ENCODE results near the gene DDR2.
"Not testable (repeated sequence)": the region's sequence is repeated elsewhere in the genome, so short reads cannot be mapped to it uniquely, and the experiment has no call there.

GRCh38 chr1:162582901-162583300 lies 49.4 kb upstream of the DDR2 start:
- not testable (repeated sequence) for TF ChIP-seq PAX5 (IDR thresholded peaks at IDR 0.05; ENCODE audit: insufficient read depth, low read length, severe bottlenecking); POLR2AphosphoS5 (IDR thresholded peaks at IDR 0.05; ENCODE audit: low read depth, low read length); SPI1 (IDR thresholded peaks at IDR 0.05; ENCODE audit: low read depth, low read length); POLR2A (IDR thresholded peaks at IDR 0.05; ENCODE audit: low read depth, low read length); POU2F2 (IDR thresholded peaks at IDR 0.05; ENCODE audit: low read depth, low read length)

Measured in GM12891 (cell line).